HL-60 (cell line): Measurements from ENCODE around the gene FHIT.

Experiments
- DNase-seq, 2 experiments: peaks; one replicate each; pipeline ENCODE4 v3.0.0-alpha.2; 2010 to 2020; ENCODE audit warnings: low read depth in 1 of 2, low spot score in 1 of 2
- H3K27ac ChIP-seq: fragments of 250-450 bp; sonication (Bioruptor Pico); replicated peaks from 2 replicates; pipeline ENCODE4 v1.5.1; 2020; ENCODE audit warnings: mild to moderate bottlenecking, moderate library complexity
- H3K27me3 ChIP-seq: fragments of 250-450 bp; sonication (Bioruptor Pico); 2 replicates; pipeline ENCODE4 v1.5.1; 2021; ENCODE audit warnings: mild to moderate bottlenecking, moderate library complexity; ENCODE audit not compliant: insufficient read depth, poor library complexity, severe bottlenecking
- H3K4me3 ChIP-seq: replicated peaks from 2 replicates; pipeline ENCODE4 v1.5.1; 2011; ENCODE audit warnings: mild to moderate bottlenecking, control low read depth, low read length; ENCODE audit not compliant: insufficient read depth
- CTCF ChIP-seq: IDR thresholded peaks from one replicate; pipeline ENCODE4 v1.5.1; 2011; ENCODE audit warnings: low read length, control low read depth, inconsistent platforms; ENCODE audit not compliant: insufficient read depth
- GABPA ChIP-seq: IDR thresholded peaks from 2 replicates; pipeline ENCODE4 v1.6.1; 2012; ENCODE audit warnings: low read depth
- POLR2AphosphoS5 ChIP-seq: IDR thresholded peaks from 2 replicates; pipeline ENCODE4 v1.6.1; 2012; ENCODE audit warnings: low read depth
- REST ChIP-seq: IDR thresholded peaks from 2 replicates; pipeline ENCODE4 v1.6.1; 2012; ENCODE audit warnings: low read depth; ENCODE audit not compliant: insufficient replicate concordance
- SPI1 ChIP-seq: IDR thresholded peaks from 2 replicates; pipeline ENCODE4 v1.6.1; 2012; ENCODE audit warnings: low read depth, mild to moderate bottlenecking, borderline replicate concordance

The FHIT gene

GRCh38 chr3:60972599-60972998 is 278.7 kb downstream of the FHIT start:
- Histone ChIP-seq H3K4me3 (no peak overlapping the region), H3K27ac (no peak overlapping the region), H3K27me3 (no peaks in the 10 kb centered on the region)
- TF ChIP-seq CTCF (no peak), REST (no peak)
- no peak for DNase-seq

- Histone ChIP-seq H3K27ac (no peak overlapping the region), H3K27me3 (no peaks in the 10 kb centered on the region), H3K4me3 (no peak overlapping the region)
- DNase-seq: no peak
- no peak for TF ChIP-seq GABPA
- no peak for TF ChIP-seq POLR2AphosphoS5
- TF ChIP-seq CTCF: no peak
- no peak for TF ChIP-seq SPI1
- TF ChIP-seq REST: no peak
These were observed 280.4 kb downstream of the FHIT start for GRCh38 chr3:60970850-60971249.

GRCh38 chr3:60967141-60967540 is 284.1 kb downstream of the FHIT start:
- no peak overlapping the region for H3K4me3 ChIP-seq
- no peak for DNase-seq
- TF ChIP-seq SPI1 (no peak), CTCF (no peak), GABPA (no peak), POLR2AphosphoS5 (no peak), REST (no peak)
- no peak overlapping the region for H3K27ac ChIP-seq
- H3K27me3 ChIP-seq: no peaks in the 10 kb centered on the region
